ENCODE measurements around the gene OR6B2.
"Not testable (repeated sequence)": the region's sequence is repeated elsewhere in the genome, so short reads cannot be mapped to it uniquely, and the experiment has no call there.

OR6B2 gene

GRCh38 chr2:240055177-240055917 lies 25.1 kb upstream of the OR6B2 start:
- Histone ChIP-seq H3K4me3 (ENCODE audit: low read length) (no peak overlapping the region), H3K27me3 (ENCODE audit: control insufficient read depth, insufficient read depth, low read length) (peaks cover 72% of the 10 kb centered on the region), H3K9me3 (replicated peaks; ENCODE audit: low read length) (no peaks in the 10 kb centered on the region), H3K9ac (ENCODE audit: low read depth, low read length) (no peak overlapping the region), H3K4me1 (ENCODE audit: control insufficient read depth, insufficient read depth, low read length) (no peaks in the 10 kb centered on the region), H3K4me2 (ENCODE audit: low read length) (no peak overlapping the region), H3K36me3 (ENCODE audit: insufficient read depth, low read length) (no peaks in the 10 kb centered on the region)

DNA sequence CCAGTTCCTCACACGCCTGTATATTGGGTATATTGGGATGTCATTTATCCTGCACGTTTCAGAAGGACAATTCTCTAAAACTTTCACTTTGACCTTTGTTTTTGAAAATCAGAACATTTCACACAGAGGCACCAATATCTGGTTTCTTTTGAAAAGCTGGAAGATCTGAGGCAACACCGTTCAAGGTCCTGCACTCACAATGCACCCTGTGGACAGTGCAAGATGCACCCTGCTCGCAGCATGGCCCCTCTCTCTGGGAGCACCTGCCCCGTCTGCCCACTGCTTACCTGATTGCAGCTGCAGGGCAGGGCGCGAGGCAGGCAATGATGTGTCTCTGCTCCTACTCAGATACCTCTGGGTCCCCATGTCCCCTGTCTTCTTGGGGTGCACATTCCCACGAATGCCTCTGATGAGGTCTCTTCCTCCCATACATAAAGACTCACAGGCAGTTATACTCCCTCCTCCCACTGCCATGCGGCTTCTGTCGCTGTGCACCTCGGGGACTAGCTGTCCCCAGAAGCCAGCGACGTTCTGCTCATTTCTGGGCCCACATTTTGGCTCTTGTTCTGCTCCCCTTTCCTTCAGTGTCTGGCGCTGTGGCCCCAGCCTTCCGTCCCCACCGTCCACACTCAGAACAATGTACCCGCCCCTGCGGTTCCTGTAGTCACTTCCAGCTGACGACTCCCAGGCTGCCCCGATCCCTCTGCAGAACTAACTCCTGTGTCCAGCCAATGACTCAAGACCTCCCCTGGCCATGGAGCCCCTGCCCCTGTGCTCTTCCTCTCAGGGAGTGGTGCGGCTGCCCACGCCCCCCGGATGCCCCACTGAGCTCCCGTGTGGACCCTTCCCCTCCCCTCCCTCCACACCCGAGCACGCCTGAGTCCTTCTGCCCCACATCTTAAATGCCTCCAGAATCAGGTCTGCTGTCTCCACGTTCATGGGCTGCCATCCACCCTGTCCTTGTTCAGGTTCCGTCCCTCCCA lies 23.2 kb upstream of the OR6B2 start, which contains the start of gene OR6B3:
Gene OR6B3, minus strand, starts transcription at position 349 of the 983 bp plus-strand sequence.
- H3K4me3 ChIP-seq (ENCODE audit: low read length) = no peak within 1 kb of the TSS
- H3K27me3 ChIP-seq (ENCODE audit: control insufficient read depth, insufficient read depth, low read length) = peaks cover 76% of the 10 kb centered on the region

GRCh38 chr2:240052524-240052923 lies 22.3 kb upstream of the OR6B2 start:
- H3K36me3 ChIP-seq (ENCODE audit: insufficient read depth, low read length) = no peaks in the 10 kb centered on the region
- H3K4me2 ChIP-seq (ENCODE audit: low read length) = no peak overlapping the region
- H3K9me3 ChIP-seq (replicated peaks; ENCODE audit: low read length) = no peaks in the 10 kb centered on the region
- H3K4me3 ChIP-seq (ENCODE audit: low read length) = no peak overlapping the region
- peaks cover 80% of the 10 kb centered on the region for H3K27me3 ChIP-seq (ENCODE audit: control insufficient read depth, insufficient read depth, low read length)
- no peak overlapping the region for H3K9ac ChIP-seq (ENCODE audit: low read depth, low read length)
- no peaks in the 10 kb centered on the region for H3K4me1 ChIP-seq (ENCODE audit: control insufficient read depth, insufficient read depth, low read length)

More for the DNA sequence above, 23.2 kb upstream of the OR6B2 start, which contains the start of gene OR6B3:
- Histone ChIP-seq H3K36me3 (ENCODE audit: insufficient read depth, low read length) (no peaks in the 10 kb centered on the region), H3K9ac (ENCODE audit: low read depth, low read length) (no peak within 1 kb of the TSS), H3K4me1 (ENCODE audit: control insufficient read depth, insufficient read depth, low read length) (no peaks in the 10 kb centered on the region), H3K9me3 (replicated peaks; ENCODE audit: low read length) (no peaks in the 10 kb centered on the region), H3K4me2 (ENCODE audit: low read length) (no peak within 1 kb of the TSS)

- peaks cover 80% of the 10 kb centered on the region for H3K27me3 ChIP-seq (ENCODE audit: control insufficient read depth, insufficient read depth, low read length)
Observed at GRCh38 chr2:240051697-240052096, 21.5 kb upstream of the OR6B2 start.

GRCh38 chr2:240050278-240050677 lies 20.0 kb upstream of the OR6B2 start:
- H3K9ac ChIP-seq (ENCODE audit: low read depth, low read length) = no peak overlapping the region
- H3K4me3 ChIP-seq (ENCODE audit: low read length) = no peak overlapping the region
- H3K36me3 ChIP-seq (ENCODE audit: insufficient read depth, low read length) = no peaks in the 10 kb centered on the region
- no peaks in the 10 kb centered on the region for H3K9me3 ChIP-seq (replicated peaks; ENCODE audit: low read length)
- H3K4me2 ChIP-seq (ENCODE audit: low read length) = no peak overlapping the region
- no peaks in the 10 kb centered on the region for H3K4me1 ChIP-seq (ENCODE audit: control insufficient read depth, insufficient read depth, low read length)
- peaks cover 72% of the 10 kb centered on the region for H3K27me3 ChIP-seq (ENCODE audit: control insufficient read depth, insufficient read depth, low read length)

More at GRCh38 chr2:240051697-240052096, 21.5 kb upstream of the OR6B2 start:
- Histone ChIP-seq H3K4me3 (ENCODE audit: low read length) (no peak overlapping the region), H3K4me2 (ENCODE audit: low read length) (no peak overlapping the region), H3K9ac (ENCODE audit: low read depth, low read length) (no peak overlapping the region), H3K9me3 (replicated peaks; ENCODE audit: low read length) (no peaks in the 10 kb centered on the region), H3K36me3 (ENCODE audit: insufficient read depth, low read length) (no peaks in the 10 kb centered on the region), H3K4me1 (ENCODE audit: control insufficient read depth, insufficient read depth, low read length) (no peaks in the 10 kb centered on the region)

DNA sequence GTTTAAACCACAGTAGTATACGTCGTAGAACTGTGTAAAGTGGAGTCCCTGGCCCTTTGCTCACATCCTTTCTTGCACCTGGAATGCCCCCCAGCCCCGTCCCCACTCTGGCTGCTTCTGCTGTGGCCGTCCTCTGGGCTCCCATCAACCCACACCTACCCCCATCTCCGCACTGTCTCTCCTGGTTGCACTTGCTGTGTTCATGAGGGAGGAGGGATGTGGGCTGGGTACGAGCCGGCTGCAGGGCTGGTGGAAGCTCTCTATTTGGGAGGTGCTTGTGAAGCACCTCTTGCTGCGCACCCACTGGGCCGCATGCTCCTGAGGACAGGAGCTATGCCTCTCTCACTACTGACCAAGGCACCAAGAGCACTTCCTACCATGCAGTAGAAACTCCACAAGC lies 18.0 kb upstream of the OR6B2 start:
- no peaks in the 10 kb centered on the region for H3K9me3 ChIP-seq (replicated peaks; ENCODE audit: low read length)
- no peaks in the 10 kb centered on the region for H3K36me3 ChIP-seq (ENCODE audit: insufficient read depth, low read length)
- H3K4me1 ChIP-seq (ENCODE audit: control insufficient read depth, insufficient read depth, low read length) = no peaks in the 10 kb centered on the region
- H3K27me3 ChIP-seq (ENCODE audit: control insufficient read depth, insufficient read depth, low read length) = peaks cover 53% of the 10 kb centered on the region
- no peak overlapping the region for H3K4me2 ChIP-seq (ENCODE audit: low read length)
- H3K9ac ChIP-seq (ENCODE audit: low read depth, low read length) = no peak overlapping the region
- no peak overlapping the region for H3K4me3 ChIP-seq (ENCODE audit: low read length)

DNA sequence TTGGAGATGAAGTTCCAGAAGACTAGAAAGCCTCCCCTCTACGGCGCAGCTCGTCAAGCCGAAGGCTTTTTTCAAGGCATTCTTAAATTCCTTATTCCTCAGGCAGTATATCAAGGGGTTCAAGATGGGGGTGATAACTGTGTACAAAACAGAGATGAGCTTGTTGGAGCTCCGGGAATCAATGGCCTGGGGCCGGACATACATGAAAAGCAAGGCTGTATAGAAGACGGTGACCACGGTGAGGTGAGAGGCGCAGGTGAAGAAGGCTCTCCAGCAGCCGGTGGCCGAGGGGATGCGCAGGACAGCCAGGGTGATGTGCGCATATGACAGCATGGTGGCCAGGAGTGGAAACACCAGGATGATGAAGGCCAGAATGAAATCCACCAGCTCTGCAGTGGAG lies 14.9 kb upstream of the OR6B2 start:
- Histone ChIP-seq H3K4me3 (ENCODE audit: low read length) (no peak overlapping the region), H3K4me2 (ENCODE audit: low read length) (no peak overlapping the region), H3K9me3 (replicated peaks; ENCODE audit: low read length) (no peaks in the 10 kb centered on the region), H3K9ac (ENCODE audit: low read depth, low read length) (no peak overlapping the region), H3K27me3 (ENCODE audit: control insufficient read depth, insufficient read depth, low read length) (peaks cover 49% of the 10 kb centered on the region), H3K4me1 (ENCODE audit: control insufficient read depth, insufficient read depth, low read length) (no peaks in the 10 kb centered on the region), H3K36me3 (ENCODE audit: insufficient read depth, low read length) (no peaks in the 10 kb centered on the region)

DNA sequence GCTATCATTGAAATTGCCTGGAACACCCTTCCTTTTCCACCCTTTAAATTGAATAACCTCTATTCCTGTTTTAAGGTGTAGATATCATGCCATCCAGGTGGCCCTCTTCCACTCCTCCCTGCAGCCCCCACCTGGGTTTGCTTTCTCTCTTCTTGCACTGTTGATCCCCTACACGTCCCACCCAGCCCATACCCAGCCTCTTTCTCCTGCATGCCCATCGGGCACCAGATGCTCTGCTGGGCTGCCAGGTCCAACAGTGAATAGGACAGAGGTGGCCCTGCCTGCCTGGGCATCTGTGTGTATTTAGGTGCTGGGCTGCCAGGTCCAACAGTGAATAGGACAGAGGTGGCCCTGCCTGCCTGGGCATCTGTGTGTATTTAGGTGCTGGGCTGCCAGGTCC lies 13.9 kb upstream of the OR6B2 start:
- H3K27me3 ChIP-seq (ENCODE audit: control insufficient read depth, insufficient read depth, low read length) = peaks cover 55% of the 10 kb centered on the region
- not testable (repeated sequence) for H3K4me1 ChIP-seq (ENCODE audit: control insufficient read depth, insufficient read depth, low read length); H3K4me3 ChIP-seq (ENCODE audit: low read length); H3K36me3 ChIP-seq (ENCODE audit: insufficient read depth, low read length); H3K4me2 ChIP-seq (ENCODE audit: low read length); H3K9me3 ChIP-seq (replicated peaks; ENCODE audit: low read length); H3K9ac ChIP-seq (ENCODE audit: low read depth, low read length)

DNA sequence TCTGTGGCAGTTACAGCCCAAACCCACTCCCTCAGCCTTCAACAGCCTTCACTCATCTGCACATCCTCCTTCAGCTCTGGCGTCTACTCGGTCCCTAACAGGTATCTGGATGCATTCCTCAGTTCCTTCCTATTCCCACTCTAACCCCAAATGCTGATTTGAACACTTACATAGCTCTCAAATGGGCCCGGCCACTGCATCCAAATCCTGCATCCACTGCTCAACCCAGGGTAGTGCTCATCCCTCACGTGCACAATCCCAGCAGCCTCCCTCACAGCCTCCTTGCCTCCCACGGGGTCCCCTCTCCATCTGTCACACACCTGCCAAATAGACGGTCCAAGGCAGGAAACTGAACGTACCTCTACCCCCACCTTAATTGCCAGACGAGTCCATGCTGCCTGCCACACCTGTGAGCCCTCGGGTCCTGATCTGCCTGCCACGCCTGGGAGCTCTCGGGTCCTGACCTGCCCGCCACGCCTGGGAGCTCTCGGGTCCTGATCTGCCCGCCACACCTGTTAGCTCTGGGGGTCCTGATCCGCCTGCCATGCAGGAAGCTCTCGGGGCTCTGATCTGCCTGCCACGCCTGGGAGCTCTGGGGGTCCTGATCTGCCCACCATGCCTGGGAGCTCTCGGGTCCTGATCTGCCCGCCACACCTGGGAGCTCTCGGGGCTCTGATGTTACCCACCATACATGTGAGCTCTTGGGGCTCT lies 13.2 kb upstream of the OR6B2 start:
- no peak overlapping the region for H3K4me2 ChIP-seq (ENCODE audit: low read length)
- H3K4me3 ChIP-seq (ENCODE audit: low read length) = no peak overlapping the region
- no peaks in the 10 kb centered on the region for H3K9me3 ChIP-seq (replicated peaks; ENCODE audit: low read length)
- no peaks in the 10 kb centered on the region for H3K36me3 ChIP-seq (ENCODE audit: insufficient read depth, low read length)
- H3K9ac ChIP-seq (ENCODE audit: low read depth, low read length) = no peak overlapping the region
- H3K4me1 ChIP-seq (ENCODE audit: control insufficient read depth, insufficient read depth, low read length) = no peaks in the 10 kb centered on the region
- peaks cover 53% of the 10 kb centered on the region for H3K27me3 ChIP-seq (ENCODE audit: control insufficient read depth, insufficient read depth, low read length)

DNA sequence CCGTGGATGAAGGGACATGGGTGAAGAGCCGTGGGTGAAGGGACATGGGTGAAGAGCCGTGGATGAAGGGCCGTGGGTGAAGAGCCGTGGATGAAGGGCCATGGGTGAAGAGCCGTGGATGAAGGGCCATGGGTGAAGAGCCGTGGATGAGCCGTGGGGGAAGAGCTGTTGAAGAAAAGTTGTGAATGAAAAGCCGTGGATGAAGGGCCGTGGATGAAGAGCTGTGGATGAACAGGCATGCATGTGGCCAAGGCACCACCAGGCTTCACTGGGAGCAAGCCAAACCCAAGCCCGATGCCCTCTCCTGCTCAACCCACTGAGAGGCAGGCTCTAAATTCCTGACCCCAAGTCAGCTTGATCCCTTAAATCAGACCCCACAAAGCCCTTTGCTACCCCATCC lies 12.5 kb upstream of the OR6B2 start:
- no peaks in the 10 kb centered on the region for H3K9me3 ChIP-seq (replicated peaks; ENCODE audit: low read length)
- no peak overlapping the region for H3K9ac ChIP-seq (ENCODE audit: low read depth, low read length)
- H3K27me3 ChIP-seq (ENCODE audit: control insufficient read depth, insufficient read depth, low read length) = peaks cover 51% of the 10 kb centered on the region
- H3K4me1 ChIP-seq (ENCODE audit: control insufficient read depth, insufficient read depth, low read length) = no peaks in the 10 kb centered on the region
- H3K4me3 ChIP-seq (ENCODE audit: low read length) = no peak overlapping the region
- H3K36me3 ChIP-seq (ENCODE audit: insufficient read depth, low read length) = no peaks in the 10 kb centered on the region
- no peak overlapping the region for H3K4me2 ChIP-seq (ENCODE audit: low read length)

DNA sequence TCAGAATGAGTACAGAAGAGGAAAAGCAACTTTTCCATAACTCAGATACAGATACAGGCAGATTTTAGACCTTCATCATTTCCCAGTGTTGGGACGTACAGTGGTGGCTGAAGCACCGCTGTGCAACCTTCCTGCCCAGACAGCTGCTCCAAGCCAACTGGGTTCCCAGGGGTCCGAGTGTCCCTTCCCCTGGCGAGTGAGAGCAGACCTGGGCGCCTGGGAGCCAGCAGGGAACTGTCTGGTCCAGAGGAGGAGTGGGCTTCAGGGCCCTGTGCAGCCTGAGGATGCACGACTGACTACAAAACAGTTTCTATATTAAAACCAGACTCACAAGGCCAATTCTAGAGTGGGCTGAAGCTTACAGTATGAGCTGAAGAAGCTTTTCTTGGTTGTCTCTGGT lies 11.1 kb upstream of the OR6B2 start:
- Histone ChIP-seq H3K9ac (ENCODE audit: low read depth, low read length) (no peak overlapping the region), H3K4me2 (ENCODE audit: low read length) (no peak overlapping the region), H3K27me3 (ENCODE audit: control insufficient read depth, insufficient read depth, low read length) (peaks cover 49% of the 10 kb centered on the region), H3K9me3 (replicated peaks; ENCODE audit: low read length) (no peaks in the 10 kb centered on the region), H3K36me3 (ENCODE audit: insufficient read depth, low read length) (no peaks in the 10 kb centered on the region), H3K4me1 (ENCODE audit: control insufficient read depth, insufficient read depth, low read length) (no peaks in the 10 kb centered on the region), H3K4me3 (ENCODE audit: low read length) (no peak overlapping the region)

Measured in skeletal muscle satellite cell (primary cell).